Measurements from ENCODE around the gene TACC2. TPM values are rescaled to one million over a fixed set of nuclear protein-coding genes. Genes with fewer than 3 reads are reported as not detected.

The TACC2 gene
- total RNA-seq, 2 experiments from 2014 or later: not detected

- Histone ChIP-seq H4K20me1 (ENCODE audit: insufficient read depth, low read length) (no peaks in the 10 kb centered on the region), H3K79me2 (ENCODE audit: insufficient read depth, low read depth, low read length) (no peaks in the 10 kb centered on the region), H3K4me1 (ENCODE audit: insufficient read depth, low read length, poor library complexity, severe bottlenecking) (no peaks in the 10 kb centered on the region), H3K27ac (ENCODE audit: low read depth, low read length, poor library complexity, severe bottlenecking) (no peak overlapping the region), H3K4me3 (ENCODE audit: low read depth, low read length, poor library complexity, severe bottlenecking) (no peak overlapping the region), H3K9me3 (ENCODE audit: low read length) (no peaks in the 10 kb centered on the region), H3K36me3 (ENCODE audit: insufficient read depth, low read length) (no peaks in the 10 kb centered on the region), H3K4me2 (ENCODE audit: low read length) (no peak overlapping the region), H3K9me2 (ENCODE audit: insufficient read depth, low read length) (no peaks in the 10 kb centered on the region), H2AFZ (ENCODE audit: low read length) (no peak overlapping the region)
- intact Hi-C loops (cut with micrococcal nuclease; ENCODE audit: unreplicated experiment): no loop called here
- BruUV-seq (replicated peaks): no TSS peak
- no peak for DNase-seq (ENCODE audit: low spot score)
- ChIA-PET CTCF (ENCODE audit: unreplicated experiment) (no interaction called here), POLR2A (no interaction called here)
- TF ChIP-seq CTCF (conservative IDR thresholded peaks at IDR 0.05; ENCODE audit: low read length) (no peak), EZH2phosphoT487 (IDR thresholded peaks at IDR 0.05; ENCODE audit: borderline replicate concordance, low read depth, low read length) (no peak)
Observed at GRCh38 chr10:122158362-122158761, 169.4 kb downstream of the TACC2 start.

- H3K4me1 ChIP-seq (ENCODE audit: insufficient read depth, low read length, poor library complexity, severe bottlenecking): no peaks in the 10 kb centered on the region
- no peaks in the 10 kb centered on the region for H4K20me1 ChIP-seq (ENCODE audit: insufficient read depth, low read length)
- POLR2A ChIA-PET: no interaction called here
- H3K9me2 ChIP-seq (ENCODE audit: insufficient read depth, low read length): no peaks in the 10 kb centered on the region
- no peaks in the 10 kb centered on the region for H3K9me3 ChIP-seq (ENCODE audit: low read length)
- no peak overlapping the region for H2AFZ ChIP-seq (ENCODE audit: low read length)
- DNase-seq (ENCODE audit: low spot score): no peak
- no peak overlapping the region for H3K4me3 ChIP-seq (ENCODE audit: low read depth, low read length, poor library complexity, severe bottlenecking)
- CTCF ChIA-PET (ENCODE audit: unreplicated experiment): no interaction called here
- no peaks in the 10 kb centered on the region for H3K36me3 ChIP-seq (ENCODE audit: insufficient read depth, low read length)
- intact Hi-C loops (cut with micrococcal nuclease; ENCODE audit: unreplicated experiment): no loop called here
- TF ChIP-seq CTCF (conservative IDR thresholded peaks at IDR 0.05; ENCODE audit: low read length) (no peak), EZH2phosphoT487 (IDR thresholded peaks at IDR 0.05; ENCODE audit: borderline replicate concordance, low read depth, low read length) (no peak)
- H3K27ac ChIP-seq (ENCODE audit: low read depth, low read length, poor library complexity, severe bottlenecking): no peak overlapping the region
- no TSS peak for BruUV-seq (replicated peaks)
- no peaks in the 10 kb centered on the region for H3K79me2 ChIP-seq (ENCODE audit: insufficient read depth, low read depth, low read length)
- H3K4me2 ChIP-seq (ENCODE audit: low read length): no peak overlapping the region
Observed at GRCh38 chr10:122159141-122159970, 170.4 kb downstream of the TACC2 start.

GRCh38 chr10:122161795-122162194 is 172.8 kb downstream of the TACC2 start:
- Histone ChIP-seq H3K79me2 (ENCODE audit: insufficient read depth, low read depth, low read length) (no peaks in the 10 kb centered on the region), H2AFZ (ENCODE audit: low read length) (no peak overlapping the region), H3K27ac (ENCODE audit: low read depth, low read length, poor library complexity, severe bottlenecking) (no peak overlapping the region), H3K4me3 (ENCODE audit: low read depth, low read length, poor library complexity, severe bottlenecking) (no peak overlapping the region), H3K9me2 (ENCODE audit: insufficient read depth, low read length) (no peaks in the 10 kb centered on the region), H4K20me1 (ENCODE audit: insufficient read depth, low read length) (no peaks in the 10 kb centered on the region), H3K9me3 (ENCODE audit: low read length) (no peaks in the 10 kb centered on the region), H3K4me1 (ENCODE audit: insufficient read depth, low read length, poor library complexity, severe bottlenecking) (no peaks in the 10 kb centered on the region), H3K4me2 (ENCODE audit: low read length) (no peak overlapping the region), H3K36me3 (ENCODE audit: insufficient read depth, low read length) (no peaks in the 10 kb centered on the region)
- POLR2A ChIA-PET: interaction anchor here (1.0 kb wide), 1 partner anchor 8 kb away, joined by 4 read pairs; no protein-coding TSS in a partner anchor
- intact Hi-C loops (cut with micrococcal nuclease; ENCODE audit: unreplicated experiment): no loop called here
- CTCF ChIA-PET (ENCODE audit: unreplicated experiment): no interaction called here
- DNase-seq (ENCODE audit: low spot score): no peak
- TF ChIP-seq CTCF (conservative IDR thresholded peaks at IDR 0.05; ENCODE audit: low read length): no peak
- no peak for TF ChIP-seq EZH2phosphoT487 (IDR thresholded peaks at IDR 0.05; ENCODE audit: borderline replicate concordance, low read depth, low read length)
- no TSS peak for BruUV-seq (replicated peaks)

Data from OCI-LY7 (cell line).